Heart right ventricle (tissue), 16 donors: ENCODE results near the gene NT5C1B. TPM values are rescaled to one million over a fixed set of nuclear protein-coding genes. Genes with fewer than 3 reads are reported as not detected.

Experiments used
- ATAC-seq, 8 donors: fragments of 200-7000 bp; cut with Tn5 transposase; one replicate each; pipeline ENCODE4 v1.9.1; 2020; ENCODE audit warnings: mild to moderate bottlenecking in 8 of 8, moderate library complexity in 8 of 8, moderate number of reproducible peaks in 1 of 8
- DNase-seq, 2 donors: peaks; one replicate each; pipeline ENCODE4 v3.0.0-alpha.2; 2020
- H3K27ac ChIP-seq, 10 donors: fragments of 200-600 bp; sonication (generic) in 2 of 10; one replicate each; pipeline versions ENCODE4 v1.5.0 to v1.8.0; 2020 to 2022; ENCODE audit warnings: mild to moderate bottlenecking in 3 of 10
- H3K27me3 ChIP-seq, 7 donors: fragments of 200-600 bp; one replicate each; pipeline ENCODE4 v1.8.0; 2021 to 2022; ENCODE audit warnings: mild to moderate bottlenecking in 2 of 7
- H3K36me3 ChIP-seq, 9 donors: fragments of 200-600 bp; sonication (generic) in 1 of 9; one replicate each; pipeline versions ENCODE4 v1.5.0 to v1.8.0; 2020 to 2022; ENCODE audit warnings: mild to moderate bottlenecking in 2 of 9
- H3K4me1 ChIP-seq, 9 donors: fragments of 200-600 bp; sonication (generic) in 1 of 9; one replicate each; pipeline versions ENCODE4 v1.5.0 to v1.8.0; 2020 to 2022; ENCODE audit warnings: mild to moderate bottlenecking in 4 of 9
- H3K4me3 ChIP-seq, 10 donors: fragments of 200-600 bp; sonication (generic) in 2 of 10; one replicate each; pipeline versions ENCODE4 v1.5.0 to v1.8.0; 2020 to 2022; ENCODE audit warnings: mild to moderate bottlenecking in 7 of 10, moderate library complexity in 2 of 10
- H3K9me3 ChIP-seq, 11 donors: fragments of 200-600 bp in 10 of 11; sonication (generic) in 2 of 11; one replicate each; pipeline versions ENCODE4 v1.5.0 to v1.8.0; 2013 to 2022; ENCODE audit warnings: mild to moderate bottlenecking in 2 of 11, control low read depth in 1 of 11, moderate library complexity in 1 of 11
- CTCF ChIP-seq, 9 donors: fragments of 200-600 bp; sonication (generic) in 2 of 9; IDR thresholded peaks; one replicate each; pipeline versions ENCODE4 v1.5.0 to v1.8.0; 2021 to 2022; ENCODE audit warnings: antibody characterized with exemption in 9 of 9, mild to moderate bottlenecking in 5 of 9, moderate library complexity in 1 of 9
- WGBS, 2 donors: extraction: QIAGEN DNeasy Blood & Tissue Kit; methylation state at CpG; one replicate each; pipeline ENCODE4 v1.1.7; 2013; ENCODE audit warnings: inconsistent platforms in 1 of 2; 5-methylcytosine and 5-hydroxymethylcytosine counted together
- intact Hi-C, 10 donors: fragments of 100-400 bp; cut with DNase I; formaldehyde crosslinking; loops; one replicate each; pipeline versions ENCODE4 v1.11.1 to v1.14.2; 2022
- polyA plus RNA-seq, 2 donors: library from polyadenylated mRNA; stranded (reverse); fragments of 200-250 nt; gene quantifications; one replicate each; pipeline ENCODE4 v1.2.3, GENCODE V29; 2013
- total RNA-seq, 10 donors: library from RNA; stranded (reverse); fragmentation: NEBNext Ultra II Directional in 3 of 10; extraction: Animal tissue kit (Norgen Biotek cat#: 25700) in 3 of 10; gene quantifications; one replicate each; pipeline versions ENCODE4 v1.2.1 to v1.2.4, GENCODE V29; 2021 to 2023
- donor health status: Arrhythmogenic right ventricular cardiomyopathy.
- donor health status: ischemic (EF 13 %, LVEDD 7.1; RV severe dilation, severe dysfunction).
- donor health status: healthy with polysubstance abuse.
- donor health status: DM: no; HTN: yes; CAD: no.
- donor health status: DM: no; HTN: no; CAD: no.
- donor health status: ischemic (EF 25% LVEDD 6.9; RV normal size, moderate dysfunction).
- donor health status: ischemic (EF 25% LVEDD 5.7; RV mildly dilated, moderate dysfunction).
- donor health status: healthy.
- donor health status: DM: yes; HTN: yes; CAD: no.
- donor health status: Ischemic cardiomyopathy.
- donor health status: ischemic (EF 35%, LVEDD 5.7; RV mildly dilated, moderate dysfunction).
- donor health status: nonischemic (EF 11% LVEDD 7.7; RV severe dilation, severe dysfunction).
- donor health status: DM: yes; HTN: yes; CAD: no.
- donor health status: PGD.
- donor health status: ischemic (EF 29% LVEDD 5.4; RV normal size, mild dysfunction).
- donor health status: nonischemic (EF 23%, LVEDD 6.1; RV moderate dilation, normal function).

NT5C1B gene
- total and polyA plus RNA-seq, 12 donors = not detected

- 42 to 50% methylated on average over 3 of the region's 3 CpGs for WGBS, 2 donors
- intact Hi-C loops = loop anchor here in 1 of 10 donors (5.0 kb wide), 1 partner anchor 1910 kb away; no protein-coding TSS in a partner anchor
- ATAC-seq (no peak), DNase-seq (no peak)
- Histone ChIP-seq H3K27me3 (no peaks in the 10 kb centered on the region), H3K36me3 (no peaks in the 10 kb centered on the region), H3K4me1 (peaks cover 0 to 14% (median 4%) of the 10 kb centered on the region in 9 donors), H3K9me3 (peaks cover 0 to under 1% (median 0%) of the 10 kb centered on the region in 11 donors), H3K4me3 (no peak overlapping the region), H3K27ac (no peak overlapping the region)
- TF ChIP-seq CTCF (IDR thresholded peaks at IDR 0.05) = no peak
These were observed 22.8 kb upstream of the NT5C1B start for GRCh38 chr2:18612133-18612532.

GRCh38 chr2:18611604-18612003, 22.2 kb upstream of the NT5C1B start:
- intact Hi-C loops = loop anchor here in 1 of 10 donors (5.0 kb wide), 1 partner anchor 1911 kb away; no protein-coding TSS in a partner anchor
- WGBS, 2 donors = 90 to 100% methylated on average over 1 of the region's 1 CpG

GRCh38 chr2:18611184-18611583, 21.8 kb upstream of the NT5C1B start:
- Histone ChIP-seq H3K27ac (no peak overlapping the region), H3K27me3 (no peaks in the 10 kb centered on the region), H3K4me1 (peaks cover 0 to 14% (median 4%) of the 10 kb centered on the region in 9 donors), H3K9me3 (no peaks in the 10 kb centered on the region), H3K4me3 (no peak overlapping the region), H3K36me3 (no peaks in the 10 kb centered on the region)
- ATAC-seq (no peak), DNase-seq (no peak)
- intact Hi-C loops = loop anchor here in 1 of 10 donors (5.0 kb wide), 1 partner anchor 1911 kb away; no protein-coding TSS in a partner anchor
- WGBS, 2 donors = 92 to 95% methylated on average over 5 of the region's 5 CpGs
- TF ChIP-seq CTCF (IDR thresholded peaks at IDR 0.05) = no peak

More at GRCh38 chr2:18611604-18612003, 22.2 kb upstream of the NT5C1B start:
- ATAC-seq = no peak
- DNase-seq = no peak
- Histone ChIP-seq H3K36me3 (no peaks in the 10 kb centered on the region), H3K27me3 (no peaks in the 10 kb centered on the region), H3K4me3 (no peak overlapping the region), H3K9me3 (no peaks in the 10 kb centered on the region), H3K27ac (no peak overlapping the region), H3K4me1 (peaks cover 0 to 14% (median 4%) of the 10 kb centered on the region in 9 donors)
- no peak for TF ChIP-seq CTCF (IDR thresholded peaks at IDR 0.05)

GRCh38 chr2:18610651-18611050, 21.3 kb upstream of the NT5C1B start:
- H3K4me3 ChIP-seq = no peak overlapping the region
- no peak overlapping the region for H3K27ac ChIP-seq
- H3K27me3 ChIP-seq = no peaks in the 10 kb centered on the region
- no peak for TF ChIP-seq CTCF (IDR thresholded peaks at IDR 0.05)
- H3K36me3 ChIP-seq = no peaks in the 10 kb centered on the region
- no peaks in the 10 kb centered on the region for H3K9me3 ChIP-seq
- WGBS, 2 donors = 92 to 93% methylated on average over 1 of the region's 1 CpG
- ATAC-seq (no peak), DNase-seq (no peak)
- intact Hi-C loops = loop anchor here in 1 of 10 donors (5.0 kb wide), 1 partner anchor 1912 kb away; no protein-coding TSS in a partner anchor
- H3K4me1 ChIP-seq = peaks cover 0 to 14% (median 4%) of the 10 kb centered on the region in 9 donors
